Tibial nerve (tissue), 4 donors: ENCODE measurements around the gene SVIL. TPM values are rescaled to one million over a fixed set of nuclear protein-coding genes. Genes with fewer than 3 reads are reported as not detected.
"Not testable (repeated sequence)": the region's sequence is repeated elsewhere in the genome, so short reads cannot be mapped to it uniquely, and the experiment has no call there.

Experiments
- DNase-seq, 2 donors: peaks; one replicate each; pipeline ENCODE4 v3.0.0-alpha.2; 2019; ENCODE audit warnings: low spot score in 2 of 2
- H3K27ac ChIP-seq, 4 donors: fragments of 200-600 bp; sonication (generic) in 3 of 4; one replicate each; pipeline ENCODE4 v1.5.1; 2017 to 2019; ENCODE audit warnings: mild to moderate bottlenecking in 1 of 4
- H3K27me3 ChIP-seq, 2 donors: fragments of 200-600 bp; sonication (generic) in 1 of 2; one replicate each; pipeline versions ENCODE4 v1.5.1 to v1.6.0; 2017 to 2019
- H3K36me3 ChIP-seq, 3 donors: fragments of 200-600 bp; sonication (generic); one replicate each; pipeline ENCODE4 v1.5.1; 2018 to 2019
- H3K4me1 ChIP-seq, 4 donors: fragments of 200-600 bp; sonication (generic) in 3 of 4; one replicate each; pipeline ENCODE4 v1.5.1; 2017 to 2019
- H3K4me3 ChIP-seq, 4 donors: fragments of 200-600 bp; sonication (generic) in 3 of 4; one replicate each; pipeline ENCODE4 v1.5.1; 2017 to 2019; ENCODE audit warnings: mild to moderate bottlenecking in 1 of 4, moderate library complexity in 1 of 4
- H3K9me3 ChIP-seq, 4 donors: fragments of 200-600 bp; sonication (generic) in 3 of 4; one replicate each; pipeline ENCODE4 v1.5.1; 2017 to 2019
- CTCF ChIP-seq, 5 experiments: fragments of 200-600 bp in 3 of 5; fragments of 450-650 bp in 2 of 5; sonication (generic) in 3 of 5; IDR thresholded peaks; one replicate each; pipeline ENCODE4 v1.5.1; 2016 to 2019; ENCODE audit warnings: antibody characterized with exemption in 5 of 5, mild to moderate bottlenecking in 3 of 5, moderate library complexity in 2 of 5
- EP300 ChIP-seq, 2 donors: sonication (generic); formaldehyde crosslinking; IDR thresholded peaks; one replicate each; pipeline ENCODE4 v1.6.1; 2017; ENCODE audit warnings: antibody characterized with exemption in 2 of 2, mild to moderate bottlenecking in 1 of 2
- POLR2A ChIP-seq, 2 donors: fragments of 450-650 bp; IDR thresholded peaks; one replicate each; pipeline ENCODE4 v1.6.1; 2017; ENCODE audit warnings: antibody characterized with exemption in 2 of 2, mild to moderate bottlenecking in 2 of 2, moderate library complexity in 2 of 2
- WGBS, 2 donors: methylation state at CpG; one replicate each; pipeline ENCODE4 v1.1.5; 2018; 5-methylcytosine and 5-hydroxymethylcytosine counted together
- total RNA-seq, 4 donors: library from RNA; depleted of rRNA; stranded (reverse); fragments of >200 nt; gene quantifications; one replicate each; pipeline ENCODE4 v1.1.0, GENCODE V29; 2016

Gene SVIL
- total RNA-seq, 4 donors from 2014 or later: 23.6 to 32.0 (median 26.0) TPM

DNA sequence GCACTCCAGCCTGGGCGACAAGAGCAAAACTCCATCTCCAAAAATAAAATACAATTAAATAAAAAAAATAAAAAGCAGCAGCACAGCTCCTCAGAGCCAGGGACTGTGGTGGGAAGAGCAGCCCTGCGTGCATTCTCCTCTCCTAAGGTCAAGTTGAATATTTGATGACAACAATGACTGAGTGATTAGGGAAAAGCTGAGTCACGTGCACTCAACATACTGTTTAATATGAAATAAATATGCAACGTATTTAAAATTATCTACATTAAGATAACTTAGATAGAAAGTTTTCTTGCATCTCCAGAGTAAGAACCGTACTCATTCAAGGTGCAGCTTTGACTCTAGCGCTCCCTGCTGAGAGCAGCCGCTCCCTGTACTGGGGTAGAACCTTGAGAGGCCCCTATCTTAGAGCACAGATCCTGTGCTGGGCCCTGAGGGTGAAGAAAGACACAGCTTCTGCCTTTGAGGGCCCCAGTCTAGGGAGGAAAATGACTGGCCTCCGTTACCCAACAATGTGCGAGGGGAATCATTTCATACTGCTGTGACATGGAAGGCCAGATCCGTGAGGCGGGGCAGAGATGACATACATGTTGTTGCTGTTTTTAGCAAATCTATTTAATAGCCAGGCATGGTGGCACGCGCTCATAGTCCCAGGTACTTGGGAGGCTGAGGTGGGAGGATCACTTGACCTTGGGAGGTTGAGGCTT lies 81.1 kb downstream of the SVIL start:
- TF ChIP-seq POLR2A (IDR thresholded peaks at IDR 0.05): no peak
- Histone ChIP-seq H3K27ac (no peak overlapping the region), H3K36me3 (peaks cover 0 to 32% (median 0%) of the 10 kb centered on the region in 3 donors), H3K27me3 (no peaks in the 10 kb centered on the region), H3K4me1 (peaks cover 0 to 14% (median 0%) of the 10 kb centered on the region in 4 donors), H3K4me3 (no peak overlapping the region), H3K9me3 (no peaks in the 10 kb centered on the region)
- 82 to 90% methylated on average over 13 of the region's 13 CpGs for WGBS, 2 donors
- DNase-seq: no peak

DNA sequence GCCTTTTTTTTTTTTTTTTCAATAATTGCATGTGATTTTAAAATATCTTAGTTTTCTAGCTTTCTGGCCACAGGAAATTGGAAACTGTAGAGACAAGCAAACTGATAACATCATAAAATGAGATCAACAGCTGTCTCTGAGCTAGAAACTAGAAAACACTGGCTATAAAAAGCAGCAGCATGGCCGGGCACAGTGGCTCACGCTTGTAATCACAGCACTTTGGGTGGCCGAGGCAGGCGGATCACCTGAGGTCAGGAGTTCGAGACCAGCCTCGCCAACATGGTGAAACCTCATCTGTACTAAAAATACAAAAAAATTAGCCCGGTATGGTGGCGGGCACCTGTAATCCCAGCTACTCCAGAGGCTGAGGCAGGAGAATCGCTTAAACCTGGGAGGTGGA lies 81.7 kb downstream of the SVIL start:
- H3K27ac ChIP-seq, H3K4me3 ChIP-seq, H3K9me3 ChIP-seq, H3K27me3 ChIP-seq, DNase-seq: not testable (repeated sequence)
- H3K4me1 ChIP-seq: peaks cover 0 to 14% (median 0%) of the 10 kb centered on the region in 4 donors
- H3K36me3 ChIP-seq: peaks cover 0 to 32% (median 0%) of the 10 kb centered on the region in 3 donors
- 87 to 88% methylated on average over 9 of the region's 9 CpGs for WGBS, 2 donors

DNA sequence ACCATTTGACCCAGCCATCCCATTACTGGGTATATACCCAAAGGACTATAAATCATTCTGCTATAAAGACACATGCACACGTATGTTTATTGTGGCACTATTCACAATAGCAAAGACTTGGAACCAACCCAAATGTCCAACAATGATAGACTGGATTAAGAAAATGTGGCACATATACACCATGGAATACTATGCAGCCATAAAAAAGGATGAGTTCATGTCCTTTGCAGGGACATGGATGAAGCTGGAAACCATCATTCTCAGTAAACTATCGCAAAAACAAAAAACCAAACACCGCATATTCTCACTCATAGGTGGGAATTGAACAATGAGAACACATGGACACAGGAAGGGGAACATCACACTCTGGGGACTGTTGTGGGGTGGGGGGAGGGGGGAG lies 85.3 kb downstream of the SVIL start:
- not testable (repeated sequence) for DNase-seq, H3K27ac ChIP-seq, H3K9me3 ChIP-seq, H3K4me1 ChIP-seq, H3K27me3 ChIP-seq, H3K4me3 ChIP-seq
- 40 to 93% methylated on average over 1 to 3 of the region's 3 CpGs for WGBS, 2 donors
- H3K36me3 ChIP-seq: peaks cover 0 to 29% (median 0%) of the 10 kb centered on the region in 3 donors

DNA sequence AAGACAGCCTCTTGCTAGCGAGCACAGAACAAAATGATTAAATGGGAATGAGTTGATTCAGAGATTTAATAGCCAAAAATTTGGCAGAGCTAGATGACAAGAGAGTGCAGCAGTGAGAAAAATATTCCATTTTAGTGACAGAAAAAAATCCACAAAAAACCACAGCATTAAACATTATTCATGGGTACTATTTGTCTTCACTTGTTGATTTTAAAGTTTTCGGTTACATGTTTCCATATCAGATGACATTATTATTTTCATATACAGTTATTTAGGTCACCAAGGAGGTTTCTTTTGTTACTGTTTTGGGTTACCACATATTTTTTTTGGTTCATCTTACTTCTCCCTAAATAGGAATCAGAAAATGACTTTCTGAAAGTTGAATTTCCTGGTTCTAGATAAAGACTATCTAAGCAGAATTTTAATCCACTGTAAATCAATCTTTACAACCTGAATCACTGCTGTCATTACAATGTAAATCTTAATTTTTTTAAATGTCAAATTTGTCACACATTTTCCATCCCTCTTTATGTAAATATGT lies 87.9 kb downstream of the SVIL start:
- WGBS, 2 donors: 87 to 93% methylated on average over 2 of the region's 2 CpGs
- TF ChIP-seq POLR2A (IDR thresholded peaks at IDR 0.05) (no peak), EP300 (IDR thresholded peaks at IDR 0.05) (no peak), CTCF (IDR thresholded peaks at IDR 0.05) (no peak)
- Histone ChIP-seq H3K27ac (no peak overlapping the region), H3K27me3 (no peaks in the 10 kb centered on the region), H3K9me3 (no peaks in the 10 kb centered on the region), H3K36me3 (peaks cover 0 to 15% (median 0%) of the 10 kb centered on the region in 3 donors), H3K4me3 (no peak overlapping the region), H3K4me1 (no peaks in the 10 kb centered on the region)
- DNase-seq: no peak

DNA sequence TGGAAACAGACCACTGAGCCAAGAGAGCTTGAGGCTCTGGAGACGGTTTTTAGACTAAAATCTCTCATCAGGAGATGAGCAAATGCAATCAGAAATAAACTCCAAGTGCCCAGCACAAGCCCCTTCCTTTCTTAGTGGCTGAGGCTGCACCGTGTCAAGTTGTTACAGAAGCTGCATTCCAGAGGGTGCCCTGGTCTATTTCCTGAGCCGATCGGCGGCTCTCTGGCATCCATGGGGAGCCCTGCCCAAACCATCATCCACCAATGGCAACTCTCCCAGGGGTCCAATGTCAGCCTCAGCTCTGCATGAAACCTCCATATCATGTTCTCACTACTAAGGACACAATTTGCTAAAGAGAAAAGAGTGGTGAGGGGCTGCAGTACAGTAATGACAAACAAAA lies 89.6 kb downstream of the SVIL start:
- Histone ChIP-seq H3K27ac (no peak overlapping the region), H3K36me3 (peaks cover 0 to 3% (median 0%) of the 10 kb centered on the region in 3 donors), H3K4me1 (no peaks in the 10 kb centered on the region), H3K9me3 (no peaks in the 10 kb centered on the region), H3K4me3 (no peak overlapping the region), H3K27me3 (no peaks in the 10 kb centered on the region)
- DNase-seq: no peak
- no peak for TF ChIP-seq POLR2A (IDR thresholded peaks at IDR 0.05)
- no peak for TF ChIP-seq EP300 (IDR thresholded peaks at IDR 0.05)
- no peak for TF ChIP-seq CTCF (IDR thresholded peaks at IDR 0.05)
- 53 to 67% methylated on average over 5 of the region's 5 CpGs for WGBS, 2 donors

DNA sequence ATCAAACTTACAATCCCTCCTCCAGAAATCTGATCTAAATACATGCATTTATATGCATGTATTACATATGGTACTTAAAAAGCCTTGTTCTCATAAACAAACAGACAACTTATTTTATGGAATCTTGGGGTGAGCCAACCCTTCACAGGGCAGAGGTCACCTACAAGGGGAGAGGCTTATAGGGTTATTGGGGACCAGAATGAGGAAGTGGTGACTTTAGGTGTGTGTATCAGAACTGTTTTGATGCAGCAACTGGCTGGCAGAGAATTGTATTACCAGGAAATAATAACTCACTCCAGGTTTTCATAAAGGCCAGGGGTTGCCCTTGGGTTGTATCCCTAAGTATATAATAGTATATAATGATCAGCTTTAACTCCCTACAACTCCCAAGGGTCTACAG lies 91.1 kb downstream of the SVIL start:
- DNase-seq: no peak
- TF ChIP-seq EP300 (IDR thresholded peaks at IDR 0.05) (no peak), POLR2A (IDR thresholded peaks at IDR 0.05) (no peak), CTCF (IDR thresholded peaks at IDR 0.05) (no peak)
- Histone ChIP-seq H3K27me3 (no peaks in the 10 kb centered on the region), H3K36me3 (no peaks in the 10 kb centered on the region), H3K9me3 (no peaks in the 10 kb centered on the region), H3K27ac (no peak overlapping the region), H3K4me3 (no peak overlapping the region), H3K4me1 (no peaks in the 10 kb centered on the region)
